HepG2 (cell line): ENCODE measurements around the gene MEX3A. TPM values are rescaled to one million over a fixed set of nuclear protein-coding genes. Genes with fewer than 3 reads are reported as not detected.
A peak's percentile ranks its signal among the peaks of the same experiment; 100 is the strongest.

Experiments used
- ATM ChIP-seq: fragments of 450-650 bp; IDR thresholded peaks from 2 replicates; pipeline ENCODE4 v1.7.1; 2017; ENCODE audit warnings: mild to moderate bottlenecking, borderline replicate concordance
- CREB3 ChIP-seq: sonication (generic); formaldehyde crosslinking; IDR thresholded peaks from 2 replicates; pipeline ENCODE4 v1.5.0; 2020; ENCODE audit warnings: missing genetic modification reagents
- DNMT1 ChIP-seq: sonication (generic); formaldehyde crosslinking; IDR thresholded peaks from 2 replicates; pipeline ENCODE4 v1.5.1; 2020; ENCODE audit warnings: mild to moderate bottlenecking, missing genetic modification reagents
- ELF1 ChIP-seq: sonication (generic); formaldehyde crosslinking; IDR thresholded peaks from 2 replicates; pipeline ENCODE4 v1.4.0; 2020; ENCODE audit warnings: missing genetic modification reagents
- FOXC1 ChIP-seq: sonication (generic); formaldehyde crosslinking; IDR thresholded peaks from 2 replicates; pipeline ENCODE4 v1.8.0; 2022; ENCODE audit warnings: mild to moderate bottlenecking, missing genetic modification reagents, borderline replicate concordance
- FOXK1 ChIP-seq: sonication (generic); formaldehyde crosslinking; IDR thresholded peaks from 2 replicates; pipeline ENCODE4 v1.4.0; 2020; ENCODE audit warnings: low read depth, missing genetic modification reagents, borderline replicate concordance
- HHEX ChIP-seq: IDR thresholded peaks from 2 replicates; pipeline ENCODE4 v1.6.1; 2016; ENCODE audit warnings: control low read depth
- HOXA9 ChIP-seq: sonication (generic); formaldehyde crosslinking; IDR thresholded peaks from 2 replicates; pipeline ENCODE4 v1.8.1; 2022; ENCODE audit warnings: missing genetic modification reagents, mild to moderate bottlenecking, moderate library complexity, borderline replicate concordance
- IRF2 ChIP-seq: IDR thresholded peaks from 2 replicates; pipeline ENCODE4 v1.6.1; 2018; ENCODE audit warnings: missing genetic modification reagents, missing compliant biosample characterization
- ISX ChIP-seq: sonication (generic); formaldehyde crosslinking; conservative IDR thresholded peaks from 2 replicates; pipeline ENCODE4 v1.5.0; 2020; ENCODE audit warnings: missing genetic modification reagents
- MAX ChIP-seq: IDR thresholded peaks from 2 replicates; pipeline ENCODE4 v1.6.1; 2012; ENCODE audit warnings: inconsistent platforms
- MED8 ChIP-seq: sonication (generic); formaldehyde crosslinking; IDR thresholded peaks from 2 replicates; pipeline ENCODE4 v1.8.1; 2023; ENCODE audit warnings: mild to moderate bottlenecking, missing genetic modification reagents; ENCODE audit not compliant: insufficient replicate concordance
- MIER3 ChIP-seq: IDR thresholded peaks from 2 replicates; pipeline ENCODE4 v1.6.1; 2016; ENCODE audit warnings: missing compliant biosample characterization, borderline replicate concordance
- MTA1 ChIP-seq: sonication (generic); formaldehyde crosslinking; IDR thresholded peaks from 2 replicates; pipeline ENCODE4 v1.4.0; 2020; ENCODE audit warnings: missing genetic modification reagents, mild to moderate bottlenecking, borderline replicate concordance
- NFE2L2 ChIP-seq: fragments of 150-350 bp; IDR thresholded peaks from 2 replicates; pipeline ENCODE4 v1.6.1; 2014; ENCODE audit warnings: low read length
- NFKBIZ ChIP-seq: IDR thresholded peaks from 2 replicates; pipeline ENCODE4 v1.6.1; 2018; ENCODE audit warnings: missing genetic modification reagents, missing compliant biosample characterization
- RFX5 ChIP-seq: IDR thresholded peaks from 2 replicates; pipeline ENCODE4 v1.6.1; 2011; ENCODE audit warnings: low read depth, low read length, improper control_type of control experiment
- RXRB ChIP-seq: IDR thresholded peaks from 2 replicates; pipeline ENCODE4 v1.6.1; 2016; ENCODE audit warnings: borderline replicate concordance, missing genetic modification reagents, missing compliant biosample characterization
- SNAI1 ChIP-seq: sonication (generic); formaldehyde crosslinking; IDR thresholded peaks from 2 replicates; pipeline ENCODE4 v1.5.0; 2020; ENCODE audit warnings: mild to moderate bottlenecking, missing genetic modification reagents, borderline replicate concordance
- SNAPC5 ChIP-seq: sonication (generic); formaldehyde crosslinking; IDR thresholded peaks from 2 replicates; pipeline ENCODE4 v1.8.1; 2023; ENCODE audit warnings: mild to moderate bottlenecking, missing genetic modification reagents, borderline replicate concordance
- ZBTB37 ChIP-seq: sonication (generic); formaldehyde crosslinking; IDR thresholded peaks from 2 replicates; pipeline ENCODE4 v1.4.0; 2020; ENCODE audit warnings: mild to moderate bottlenecking, missing genetic modification reagents
- ZFP41 ChIP-seq: sonication (generic); formaldehyde crosslinking; IDR thresholded peaks from 2 replicates; pipeline ENCODE4 v1.4.0; 2020; ENCODE audit warnings: mild to moderate bottlenecking, missing genetic modification reagents, borderline replicate concordance
- ZNF136 ChIP-seq: sonication (generic); formaldehyde crosslinking; IDR thresholded peaks from 2 replicates; pipeline ENCODE4 v1.8.1; 2022; ENCODE audit warnings: low read depth, mild to moderate bottlenecking, moderate library complexity, missing genetic modification reagents
- ZNF205 ChIP-seq: IDR thresholded peaks from 2 replicates; pipeline ENCODE4 v1.6.1; 2018; ENCODE audit warnings: missing biosample characterization, missing genetic modification reagents
- ZNF232 ChIP-seq: sonication (generic); formaldehyde crosslinking; IDR thresholded peaks from 2 replicates; pipeline ENCODE4 v1.4.0; 2020; ENCODE audit warnings: missing genetic modification reagents, borderline replicate concordance
- ZNF234 ChIP-seq: sonication (generic); formaldehyde crosslinking; conservative IDR thresholded peaks from 2 replicates; pipeline ENCODE4 v1.5.1; 2020; ENCODE audit warnings: mild to moderate bottlenecking, missing genetic modification reagents
- ZNF354B ChIP-seq: sonication (generic); formaldehyde crosslinking; IDR thresholded peaks from 2 replicates; pipeline ENCODE4 v1.8.0; 2022; ENCODE audit warnings: mild to moderate bottlenecking, missing genetic modification reagents
- ZNF382 ChIP-seq: sonication (generic); formaldehyde crosslinking; IDR thresholded peaks from 2 replicates; pipeline ENCODE4 v1.5.0; 2020; ENCODE audit warnings: missing genetic modification reagents, mild to moderate bottlenecking, borderline replicate concordance
- ZNF720 ChIP-seq: sonication (generic); formaldehyde crosslinking; IDR thresholded peaks from 2 replicates; pipeline ENCODE4 v1.4.0; 2020; ENCODE audit warnings: missing genetic modification reagents
- ZNF781 ChIP-seq: sonication (generic); formaldehyde crosslinking; IDR thresholded peaks from 2 replicates; pipeline ENCODE4 v1.5.1; 2020; ENCODE audit warnings: borderline replicate concordance, mild to moderate bottlenecking, missing genetic modification reagents; ENCODE audit errors: not compliant biosample characterization
- polyA plus RNA-seq, 8 experiments: library from polyadenylated mRNA; depleted of rRNA in 3 of 8; stranded (reverse) in 7 of 8; unstranded in 1 of 8; fragments of >200 nt; fragmentation: Illumina TruSeq in 4 of 8; extraction: Trizol in 4 of 8; gene quantifications; 2 replicates each; pipeline versions ENCODE4 v1.2.1 to v1.2.3, GENCODE V29; 2011 to 2016; ENCODE audit warnings: low read depth in 4 of 8, missing spikeins in 1 of 8, mixed read lengths in 1 of 8; ENCODE audit not compliant: insufficient read depth in 1 of 8
- total RNA-seq, 5 experiments: library from RNA; depleted of rRNA; stranded (reverse); fragments of >200 nt; fragmentation: Illumina TruSeq; extraction: Trizol; gene quantifications; 2 replicates each; pipeline ENCODE4 v1.2.3, GENCODE V29; 2016; ENCODE audit warnings: low read depth in 1 of 5

Gene MEX3A
- total and polyA plus RNA-seq, 2 of the 13 experiments (the other 11 are each of a cell fraction or from before 2014, with no cell fraction given): 7.6 to 9.1 TPM

GRCh38 chr1:156114101-156114918, 32.0 kb upstream of the MEX3A start, which contains the start of gene LMNA (continued):
- TF ChIP-seq CREB3 (CRISPR knock-in tag) (no peak), ZBTB37 (CRISPR knock-in tag) (no peak), ZNF781 (CRISPR knock-in tag) (no peak), ZNF720 (CRISPR knock-in tag) (no peak), ZFP41 (CRISPR knock-in tag) (no peak), ISX (CRISPR knock-in tag) (no peak), SNAPC5 (no peak), ATM (no peak), ZNF136 (CRISPR knock-in tag) (no peak), FOXC1 (CRISPR knock-in tag) (no peak), RXRB (peak; percentile 32; the same call in 1 of the 2 replicates), IRF2 (peak; percentile 11; the same call in 1 of the 2 replicates), ZNF205 (CRISPR knock-in tag) (no peak; the same call in 1 of the 2 replicates), ZNF354B (no peak), DNMT1 (no peak), NFE2L2 (no peak), HOXA9 (no peak), NFKBIZ (CRISPR knock-in tag) (0 out of 2 replicates have a peak, but pooled peaks have one; percentile 64), MAX (peak; percentile 55; the same call in 1 of the 2 replicates), RFX5 (no peak), MIER3 (CRISPR knock-in tag) (no peak), MED8 (CRISPR knock-in tag) (no peak), HHEX (CRISPR knock-in tag) (no peak), SNAI1 (no peak), ZNF232 (CRISPR knock-in tag) (0 out of 2 replicates have a peak, but pooled peaks have one; percentile 54), MTA1 (peak; percentile 20; the same call in 1 of the 2 replicates), FOXK1 (CRISPR knock-in tag) (no peak), ELF1 (CRISPR knock-in tag) (no peak), ZNF382 (CRISPR knock-in tag) (no peak), ZNF234 (CRISPR knock-in tag) (no peak)
